Activated CD8-positive, alpha-beta memory T cell treated with anti-CD3 and anti-CD28 coated beads, Interleukin-2, amount 50 U/mL, for 24 hours (primary cell): ENCODE measurements around the gene DARS1.
A peak's percentile ranks its signal among the peaks of the same experiment; 100 is the strongest.
"Not testable (repeated sequence)": the region's sequence is repeated elsewhere in the genome, so short reads cannot be mapped to it uniquely, and the experiment has no call there.

Experiments
- DNase-seq: peaks from one replicate; pipeline ENCODE4 v3.0.0-alpha.2; 2020; ENCODE audit errors: extremely low read depth

Gene DARS1

GRCh38 chr2:135885709-135886108, 99.7 kb downstream of the DARS1 start:
- no peak for DNase-seq

DNA sequence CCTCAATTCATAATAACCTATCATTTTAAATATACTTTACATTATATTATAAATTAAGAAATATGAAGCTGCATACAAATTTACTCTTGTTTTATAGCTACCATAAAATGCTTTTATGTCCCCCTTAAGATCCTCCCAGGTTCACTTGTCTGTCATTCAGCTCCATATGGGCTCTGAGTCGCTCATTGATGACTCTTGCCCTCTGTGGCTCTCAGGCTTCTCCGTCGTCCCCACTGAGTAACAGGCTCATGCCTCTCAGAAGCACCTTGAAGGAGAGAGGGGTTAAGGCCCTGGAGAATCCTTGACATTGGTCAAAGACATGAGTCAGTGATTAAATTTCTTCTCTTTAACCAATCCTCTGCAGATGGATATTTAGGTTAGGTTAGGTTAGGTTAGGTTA, 103.0 kb downstream of the DARS1 start:
- DNase-seq: no peak

- DNase-seq: not testable (repeated sequence)
These were observed 108.7 kb downstream of the DARS1 start for GRCh38 chr2:135876770-135877169.

GRCh38 chr2:135876066-135876711, 109.2 kb downstream of the DARS1 start, which contains the start of gene MCM6:
MCM6 (minus strand) TSS chr2:135876443; CDS start chr2:135876365, 78 bp downstream.
- DNase-seq: peak; percentile 97

DNA sequence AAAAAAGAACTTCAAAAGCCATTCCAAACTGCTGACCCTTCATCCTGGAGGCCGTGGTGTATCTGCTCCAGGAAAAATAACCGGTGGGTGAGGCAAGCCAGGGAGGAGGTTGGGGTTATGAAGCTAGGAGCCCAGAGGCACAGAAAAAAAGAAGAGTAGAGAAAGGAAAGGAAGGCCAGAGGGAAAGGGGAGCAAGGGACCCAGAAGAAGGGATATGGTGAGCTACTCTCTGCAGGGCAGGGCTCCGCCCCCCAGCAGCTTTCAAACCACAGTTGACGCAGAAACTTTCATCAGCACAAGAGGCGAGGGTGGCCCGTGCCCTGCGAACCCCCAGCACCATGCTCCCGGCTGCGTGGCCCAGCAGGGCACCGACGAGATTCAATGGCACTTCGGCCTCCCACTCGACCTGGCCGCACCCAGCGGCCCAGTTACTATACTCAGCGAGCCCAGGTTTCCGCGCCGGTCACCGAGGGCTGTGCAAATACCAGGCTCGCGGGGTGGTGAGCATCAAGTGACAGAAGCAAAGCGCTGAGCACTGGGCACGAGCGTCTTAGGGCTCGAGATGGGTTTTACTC, 109.8 kb downstream of the DARS1 start:
- DNase-seq: peak; percentile 49

GRCh38 chr2:135874777-135875365, 110.6 kb downstream of the DARS1 start:
- no peak for DNase-seq

DNA sequence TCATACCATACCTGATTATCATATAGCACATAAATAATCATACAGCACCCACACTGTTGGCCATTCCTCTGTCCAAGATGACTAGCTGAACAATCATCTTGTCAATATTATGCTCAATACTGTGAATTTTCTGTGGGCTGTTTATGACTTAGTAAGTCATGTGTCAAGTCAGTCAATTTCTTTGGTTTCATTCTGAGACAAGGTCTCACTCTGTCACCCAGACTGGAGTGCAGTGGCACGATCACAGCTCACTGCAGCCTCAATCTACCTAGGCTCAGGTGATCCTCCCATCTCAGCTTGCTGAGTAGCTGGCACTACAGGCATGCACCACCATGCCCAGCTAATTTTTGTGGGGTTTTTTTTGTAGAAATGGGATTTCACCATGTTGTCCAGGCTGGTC, 114.9 kb downstream of the DARS1 start:
- no peak for DNase-seq

DNA sequence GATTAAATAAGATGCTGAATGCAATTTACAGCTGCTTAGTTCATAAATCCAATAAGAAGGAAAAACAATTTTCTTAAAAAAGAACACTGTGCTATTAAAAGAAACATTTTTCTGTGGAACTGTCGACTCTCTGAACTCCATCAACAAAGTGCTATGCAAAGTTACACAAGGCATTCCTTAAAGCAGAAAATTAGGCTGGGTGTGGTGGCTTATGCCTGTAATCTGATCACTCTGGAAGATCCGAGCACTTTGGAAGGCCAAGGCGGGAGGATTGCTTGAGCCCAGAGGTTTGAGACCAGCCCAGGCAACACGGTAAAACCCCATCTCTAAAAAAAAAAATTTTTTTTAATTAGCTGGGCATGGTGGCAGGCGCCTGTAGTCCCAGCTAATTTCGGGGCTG, 122.2 kb downstream of the DARS1 start:
- DNase-seq: no peak

DNA sequence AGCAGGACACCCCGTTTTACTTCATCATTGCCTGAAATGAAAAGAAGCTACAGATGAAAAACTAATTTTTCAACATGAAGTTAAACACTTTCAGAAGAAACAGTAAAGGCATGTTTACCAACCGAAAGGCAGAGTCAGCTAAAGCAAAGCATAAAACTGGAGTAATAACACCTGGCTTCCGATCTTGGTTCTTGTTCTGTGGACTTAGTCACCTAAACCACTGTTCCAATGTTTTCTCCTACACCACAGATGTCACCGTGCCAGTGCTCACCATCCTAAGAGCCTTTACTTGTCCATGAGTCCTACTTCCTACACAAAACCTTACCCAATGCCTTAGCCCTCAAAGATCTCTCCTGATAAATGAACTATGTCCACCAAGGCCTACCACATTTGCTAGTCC, 122.7 kb downstream of the DARS1 start:
- no peak for DNase-seq
